K562 (cell line): ENCODE data around the gene HEPACAM. TPM values are rescaled to one million over a fixed set of nuclear protein-coding genes. Genes with fewer than 3 reads are reported as not detected.

Experiments used
- ATAC-seq: fragments of 200-7000 bp; cut with Tn5 transposase; 3 replicates; pipeline ENCODE4 v1.9.1; 2020; ENCODE audit warnings: moderate library complexity
- BruUV-seq: library from RNA; stranded (reverse); fragments of 400-500 nt; replicated peaks from 2 replicates; lab custom pipeline; 2021; lab: Mats Ljungman, UMichigan
- CTCF ChIA-PET: fragments of 300-600 bp; formaldehyde crosslinking; extraction: SDS; loops from one replicate; lab custom pipeline; 2021; ENCODE audit warnings: low intra/inter-chr PET ratio; lab: Yijun Ruan, JAX
- POLR2A ChIA-PET: fragments of 300-600, 350-650 bp; sonication (Branson Sonifier 250); formaldehyde crosslinking; extraction: SDS; loops from one replicate; lab custom pipeline; 2021; ENCODE audit warnings: antibody characterized with exemption, inconsistent platforms; lab: Yijun Ruan, JAX
- DNase-seq, 4 experiments: peaks; one replicate each; pipeline versions ENCODE4 v3.0.0 to v3.0.0-alpha.2; 2011 to 2018; ENCODE audit warnings: low spot score in 3 of 4, mixed read lengths in 3 of 4; ENCODE audit errors: extremely low read depth in 1 of 4
- FAIRE-seq: peaks from 2 replicates; lab custom pipeline; 2011; peaks lifted over from hg19 to GRCh38; lab: Jason Lieb, UNC
- H2AFZ ChIP-seq: 2 replicates; pipeline ENCODE4 v1.6.0; 2011; ENCODE audit warnings: low read depth, low read length, control low read depth, inconsistent platforms
- H3K27ac ChIP-seq: fragments of 200-600 bp; 3 replicates; pipeline ENCODE4 v1.8.0; 2011; ENCODE audit warnings: low read depth, mild to moderate bottlenecking, control low read depth, inconsistent platforms, low read length, moderate library complexity, mixed read lengths; ENCODE audit errors: extremely low read depth
- H3K27me3 ChIP-seq, 2 experiments: fragments of 300-600 bp in 1 of 2; 2 replicates in 1 of 2; 3 replicates in 1 of 2; pipeline versions ENCODE4 v1.6.0 to v1.8.0; 2011; ENCODE audit warnings: inconsistent platforms in 2 of 2, low read length in 2 of 2, mild to moderate bottlenecking in 1 of 2, mixed read lengths in 1 of 2, moderate library complexity in 1 of 2; ENCODE audit not compliant: control insufficient read depth in 2 of 2, insufficient read depth in 2 of 2
- H3K36me3 ChIP-seq: fragments of 300-600 bp; 3 replicates; pipeline ENCODE4 v1.8.0; 2011; ENCODE audit warnings: mild to moderate bottlenecking, low read length, inconsistent platforms; ENCODE audit not compliant: control insufficient read depth, insufficient read depth
- H3K4me1 ChIP-seq, 2 experiments: fragments of 200-600 bp in 1 of 2; replicated peaks in 1 of 2; 2 replicates in 1 of 2; 3 replicates in 1 of 2; pipeline versions ENCODE4 v1.5.1 to v1.8.0; 2011; ENCODE audit warnings: inconsistent platforms in 2 of 2, low read length in 2 of 2, mild to moderate bottlenecking in 1 of 2, mixed read lengths in 1 of 2, moderate library complexity in 1 of 2; ENCODE audit not compliant: control insufficient read depth in 2 of 2, insufficient read depth in 2 of 2
- H3K4me2 ChIP-seq: 2 replicates; pipeline ENCODE4 v1.6.1; 2011; ENCODE audit warnings: low read length, control low read depth, inconsistent platforms, mixed read lengths; ENCODE audit not compliant: insufficient read depth
- H3K4me3 ChIP-seq: fragments of 200-600 bp; sonication (generic), shearing (Covaris generic); 2 replicates; pipeline ENCODE4 v1.5.1; 2016; ENCODE audit warnings: control low read depth, inconsistent platforms
- H3K79me2 ChIP-seq: fragments of 200-600 bp; 3 replicates; pipeline ENCODE4 v1.8.0; 2011; ENCODE audit warnings: low read length, inconsistent platforms; ENCODE audit not compliant: control insufficient read depth, insufficient read depth
- H3K9ac ChIP-seq, 2 experiments: 2 replicates each; pipeline versions ENCODE4 v1.6.0 to v1.6.1; 2011; ENCODE audit warnings: low read depth in 2 of 2, low read length in 2 of 2, control low read depth in 1 of 2, inconsistent platforms in 1 of 2, mild to moderate bottlenecking in 1 of 2, mixed read lengths in 1 of 2; ENCODE audit not compliant: insufficient read depth in 1 of 2
- H3K9me1 ChIP-seq: one replicate; pipeline ENCODE4 v1.6.0; 2011; ENCODE audit warnings: inconsistent platforms, mild to moderate bottlenecking, low read length, moderate library complexity; ENCODE audit not compliant: control insufficient read depth, insufficient read depth
- H3K9me3 ChIP-seq: replicated peaks from 2 replicates; pipeline ENCODE4 v1.5.1; 2011; ENCODE audit warnings: low read depth, low read length, inconsistent platforms; ENCODE audit not compliant: control insufficient read depth, insufficient read depth
- H4K20me1 ChIP-seq: replicated peaks from 2 replicates; pipeline ENCODE4 v1.6.1; 2011; ENCODE audit warnings: low read length, inconsistent platforms, mixed read lengths; ENCODE audit not compliant: control insufficient read depth, insufficient read depth
- CAMTA2 ChIP-seq: fragments of 250-450 bp; sonication (Bioruptor Pico); conservative IDR thresholded peaks from 2 replicates; pipeline ENCODE4 v1.5.1; 2022
- CBX8 ChIP-seq: fragments of 200-600 bp; sonication (generic); IDR thresholded peaks from 2 replicates; pipeline ENCODE4 v1.6.1; 2012; ENCODE audit warnings: borderline replicate concordance, mixed run types, low read depth, mild to moderate bottlenecking, moderate library complexity, mixed read lengths, low read length, control low read depth, inconsistent platforms; ENCODE audit not compliant: poor library complexity, severe bottlenecking; ENCODE audit errors: extremely low read depth
- CREB3 ChIP-seq: fragments of 450-650 bp; conservative IDR thresholded peaks from 2 replicates; pipeline ENCODE4 v1.6.1; 2016; ENCODE audit warnings: missing genetic modification characterization, low read depth, mild to moderate bottlenecking, missing compliant biosample characterization, moderate library complexity
- E2F5 ChIP-seq: sonication (generic); formaldehyde crosslinking; IDR thresholded peaks from 2 replicates; pipeline ENCODE4 v1.8.0; 2022; ENCODE audit warnings: mild to moderate bottlenecking, missing genetic modification reagents
- KHSRP ChIP-seq: fragments of 450-650 bp; IDR thresholded peaks from 2 replicates; pipeline ENCODE4 v1.6.1; 2017
- POLR3A ChIP-seq: IDR thresholded peaks from 2 replicates; pipeline ENCODE4 v1.6.1; 2011; ENCODE audit warnings: borderline replicate concordance, mild to moderate bottlenecking, moderate library complexity; ENCODE audit not compliant: insufficient read length, insufficient read depth; ENCODE audit errors: extremely low read depth
- RNF2 ChIP-seq: sonication (generic); IDR thresholded peaks from 2 replicates; pipeline ENCODE4 v1.6.1; 2016
- TBL1XR1 ChIP-seq, 2 experiments: IDR thresholded peaks; 2 replicates each; pipeline ENCODE4 v1.6.1; 2012; ENCODE audit warnings: improper control_type of control experiment in 2 of 2, low read length in 2 of 2, mild to moderate bottlenecking in 1 of 2
- ZBTB26 ChIP-seq: fragments of 450-650 bp; formaldehyde crosslinking; IDR thresholded peaks from 2 replicates; pipeline ENCODE4 v1.4.0; 2022; ENCODE audit warnings: missing genetic modification characterization
- ZNF124 ChIP-seq: sonication (generic); formaldehyde crosslinking; IDR thresholded peaks from 2 replicates; pipeline ENCODE4 v1.8.1; 2022; ENCODE audit warnings: missing genetic modification reagents
- ZNF764 ChIP-seq: fragments of 250-450 bp; sonication (Bioruptor Pico); IDR thresholded peaks from 2 replicates; pipeline ENCODE4 v1.4.0; 2020; ENCODE audit warnings: low read depth, mild to moderate bottlenecking, moderate library complexity
- ZNF778 ChIP-seq: fragments of 450-650 bp; formaldehyde crosslinking; IDR thresholded peaks from 2 replicates; pipeline ENCODE4 v1.4.0; 2020; ENCODE audit warnings: mild to moderate bottlenecking, moderate library complexity
- ZNF79 ChIP-seq: fragments of 250-450 bp; sonication (Bioruptor Pico); IDR thresholded peaks from 2 replicates; pipeline ENCODE4 v1.4.0; 2020; ENCODE audit warnings: low read depth, mild to moderate bottlenecking, moderate library complexity
- WGBS: fragments of 100-300 bp; shearing (Covaris generic); methylation state at CpG from one replicate; pipeline ENCODE4 v1.1.6; 2016; ENCODE audit warnings: low coverage, mixed read lengths; ENCODE audit not compliant: insufficient coverage; ENCODE audit errors: missing lambda C conversion rate; 5-methylcytosine and 5-hydroxymethylcytosine counted together
- in situ Hi-C: fragments of 300-500 bp; cut with MboI; formaldehyde crosslinking; loops from 4 replicates; pipeline ENCODE4 v1.15.0; 2018; ENCODE audit warnings: inconsistent platforms, mixed read lengths
- intact Hi-C: fragments of 100-400 bp; cut with micrococcal nuclease; formaldehyde crosslinking; loops from 2 replicates; pipeline ENCODE4 v1.14.2; 2022
- polyA plus RNA-seq, 8 experiments: library from polyadenylated mRNA; depleted of rRNA in 4 of 8; stranded (reverse) in 5 of 8; unstranded in 3 of 8; fragments of >200 nt; fragmentation: Nextera tagmentation in 2 of 8; fragmentation: Illumina TruSeq in 1 of 8; extraction: Ambion mirVana in 2 of 8; extraction: Trizol in 1 of 8; gene quantifications; 2 replicates each; pipeline versions ENCODE4 v1.2.1 to v1.2.3, GENCODE V29; 2011 to 2014; ENCODE audit warnings: inconsistent platforms in 1 of 8, missing spikeins in 1 of 8
- total RNA-seq, 7 experiments: library from RNA; depleted of rRNA in 6 of 7; stranded (reverse); fragments of >200 nt in 6 of 7; fragmentation: Illumina TruSeq in 2 of 7; extraction: Trizol in 2 of 7; gene quantifications; 2 replicates each; pipeline versions ENCODE4 v1.2.1 to v1.2.3, GENCODE V29; 2011 to 2021; ENCODE audit warnings: low replicate concordance in 1 of 7

The HEPACAM gene
- total and polyA plus RNA-seq, 9 of the 15 experiments (the other 6 are each of a cell fraction or from before 2014, with no cell fraction given), result not detected

GRCh38 chr11:124890683-124891372, 45.0 kb downstream of the HEPACAM start:
- TF ChIP-seq ZNF778 (CRISPR knock-in tag) (no peak), TBL1XR1 (IDR thresholded peaks at IDR 0.05; ENCODE audit: low read length in 2 of 2) (no peak), POLR3A (no peak), ZBTB26 (CRISPR knock-in tag) (no peak), KHSRP (no peak), ZNF764 (CRISPR knock-in tag) (no peak), E2F5 (CRISPR knock-in tag) (no peak), ZNF124 (CRISPR knock-in tag) (no peak), ZNF79 (no peak), CBX8 (no peak), RNF2 (no peak), CREB3 (tag) (no peak), CAMTA2 (CRISPR knock-in tag) (no peak)
- H3K4me3 ChIP-seq, result no peak overlapping the region
- ATAC-seq (no peak), FAIRE-seq (no peak), DNase-seq (no peak)
- H3K27me3 ChIP-seq, result peaks cover 17 to 70% of the 10 kb centered on the region in 2 experiments
- H3K79me2 ChIP-seq, result no peaks in the 10 kb centered on the region
- POLR2A ChIA-PET, result interaction anchor here (1.1 kb wide), 1 partner anchor 8 kb away, joined by 3 read pairs; no protein-coding TSS in a partner anchor
- 0% methylated on average over 9 of the region's 9 CpGs for WGBS
- H3K4me2 ChIP-seq, result no peak overlapping the region
- no peaks in the 10 kb centered on the region for H3K36me3 ChIP-seq
- H2AFZ ChIP-seq, result no peak overlapping the region
- no peaks in the 10 kb centered on the region for H3K9me3 ChIP-seq
- H3K27ac ChIP-seq, result no peak overlapping the region
- no peak overlapping the region for H3K9ac ChIP-seq
- intact Hi-C loops, result no loop called here
- in situ Hi-C loops, result no loop called here
- 0 out of 2 replicates have a peak, but pooled peaks cover 4% of the 10 kb centered on the region for H4K20me1 ChIP-seq
- peaks cover 2% of the 10 kb centered on the region for H3K9me1 ChIP-seq
- no TSS peak for BruUV-seq
- CTCF ChIA-PET, result no interaction called here
- no peaks in the 10 kb centered on the region for H3K4me1 ChIP-seq
